Measurements from ENCODE around the gene RBPJL. TPM values are rescaled to one million over a fixed set of nuclear protein-coding genes. Genes with fewer than 3 reads are reported as not detected.

RBPJL gene
- total RNA-seq, 1 donor from 2014 or later: not detected

DNA sequence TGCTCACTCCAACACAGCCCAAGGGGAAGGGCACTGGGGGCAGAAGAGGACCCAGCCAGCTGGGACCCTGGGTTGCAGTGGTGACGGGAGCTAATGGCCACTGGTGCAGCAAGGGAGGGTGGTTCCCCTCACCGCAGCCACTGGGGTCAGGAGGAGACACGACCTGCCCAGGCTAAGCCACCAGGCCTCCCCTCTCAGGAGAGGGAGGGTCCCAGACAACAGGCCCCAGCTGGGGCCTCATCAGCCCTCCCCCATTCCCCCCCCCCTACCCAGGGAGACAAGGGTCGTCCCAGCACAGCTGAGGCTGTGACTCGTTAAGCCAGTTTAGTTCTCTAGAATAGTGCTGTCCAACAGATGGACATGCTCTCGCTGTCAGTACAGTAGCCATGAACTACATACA, 18.7 kb downstream of the RBPJL start:
- Histone ChIP-seq H3K36me3 (peaks cover 46% of the 10 kb centered on the region), H3K27me3 (ENCODE audit: low read depth) (no peaks in the 10 kb centered on the region), H3K4me1 (no peaks in the 10 kb centered on the region), H3K9me3 (no peaks in the 10 kb centered on the region), H3K4me3 (no peak overlapping the region), H3K27ac (no peak overlapping the region)
- intact Hi-C loops (cut with DNase I): no loop called here
- TF ChIP-seq, protein P1, sequence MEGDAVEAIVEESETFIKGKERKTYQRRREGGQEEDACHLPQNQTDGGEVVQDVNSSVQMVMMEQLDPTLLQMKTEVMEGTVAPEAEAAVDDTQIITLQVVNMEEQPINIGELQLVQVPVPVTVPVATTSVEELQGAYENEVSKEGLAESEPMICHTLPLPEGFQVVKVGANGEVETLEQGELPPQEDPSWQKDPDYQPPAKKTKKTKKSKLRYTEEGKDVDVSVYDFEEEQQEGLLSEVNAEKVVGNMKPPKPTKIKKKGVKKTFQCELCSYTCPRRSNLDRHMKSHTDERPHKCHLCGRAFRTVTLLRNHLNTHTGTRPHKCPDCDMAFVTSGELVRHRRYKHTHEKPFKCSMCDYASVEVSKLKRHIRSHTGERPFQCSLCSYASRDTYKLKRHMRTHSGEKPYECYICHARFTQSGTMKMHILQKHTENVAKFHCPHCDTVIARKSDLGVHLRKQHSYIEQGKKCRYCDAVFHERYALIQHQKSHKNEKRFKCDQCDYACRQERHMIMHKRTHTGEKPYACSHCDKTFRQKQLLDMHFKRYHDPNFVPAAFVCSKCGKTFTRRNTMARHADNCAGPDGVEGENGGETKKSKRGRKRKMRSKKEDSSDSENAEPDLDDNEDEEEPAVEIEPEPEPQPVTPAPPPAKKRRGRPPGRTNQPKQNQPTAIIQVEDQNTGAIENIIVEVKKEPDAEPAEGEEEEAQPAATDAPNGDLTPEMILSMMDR (IDR thresholded peaks at IDR 0.05): no peak
- ATAC-seq (no peak), DNase-seq (no peak)

DNA sequence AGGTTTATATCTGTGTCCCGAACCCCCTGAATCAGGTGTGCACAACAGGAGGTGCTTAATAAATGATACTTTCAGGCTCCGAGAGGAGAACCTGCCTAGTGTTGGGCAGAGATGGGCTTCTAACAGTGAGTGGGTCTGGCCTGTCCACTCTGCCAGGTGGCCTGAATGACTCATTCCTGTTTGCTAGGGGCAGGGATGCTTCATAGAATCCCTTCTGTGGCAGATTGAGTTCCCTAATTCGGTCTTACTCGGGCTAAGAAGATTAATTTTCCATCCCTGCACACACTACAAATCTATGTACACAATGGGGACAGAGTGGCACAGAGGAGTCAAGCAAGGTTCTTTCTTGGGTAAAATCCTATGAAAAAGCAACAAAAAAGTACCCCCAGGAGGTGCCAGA, 21.8 kb downstream of the RBPJL start:
- H3K4me3 ChIP-seq: no peak overlapping the region
- no peaks in the 10 kb centered on the region for H3K9me3 ChIP-seq
- H3K4me1 ChIP-seq: peaks cover 9% of the 10 kb centered on the region
- no peak for ATAC-seq
- H3K36me3 ChIP-seq: peaks cover 77% of the 10 kb centered on the region
- no peaks in the 10 kb centered on the region for H3K27me3 ChIP-seq (ENCODE audit: low read depth)
- TF ChIP-seq, protein P1 (IDR thresholded peaks at IDR 0.05): no peak
- H3K27ac ChIP-seq: no peak overlapping the region
- intact Hi-C loops (cut with DNase I): no loop called here
- no peak for DNase-seq

DNA sequence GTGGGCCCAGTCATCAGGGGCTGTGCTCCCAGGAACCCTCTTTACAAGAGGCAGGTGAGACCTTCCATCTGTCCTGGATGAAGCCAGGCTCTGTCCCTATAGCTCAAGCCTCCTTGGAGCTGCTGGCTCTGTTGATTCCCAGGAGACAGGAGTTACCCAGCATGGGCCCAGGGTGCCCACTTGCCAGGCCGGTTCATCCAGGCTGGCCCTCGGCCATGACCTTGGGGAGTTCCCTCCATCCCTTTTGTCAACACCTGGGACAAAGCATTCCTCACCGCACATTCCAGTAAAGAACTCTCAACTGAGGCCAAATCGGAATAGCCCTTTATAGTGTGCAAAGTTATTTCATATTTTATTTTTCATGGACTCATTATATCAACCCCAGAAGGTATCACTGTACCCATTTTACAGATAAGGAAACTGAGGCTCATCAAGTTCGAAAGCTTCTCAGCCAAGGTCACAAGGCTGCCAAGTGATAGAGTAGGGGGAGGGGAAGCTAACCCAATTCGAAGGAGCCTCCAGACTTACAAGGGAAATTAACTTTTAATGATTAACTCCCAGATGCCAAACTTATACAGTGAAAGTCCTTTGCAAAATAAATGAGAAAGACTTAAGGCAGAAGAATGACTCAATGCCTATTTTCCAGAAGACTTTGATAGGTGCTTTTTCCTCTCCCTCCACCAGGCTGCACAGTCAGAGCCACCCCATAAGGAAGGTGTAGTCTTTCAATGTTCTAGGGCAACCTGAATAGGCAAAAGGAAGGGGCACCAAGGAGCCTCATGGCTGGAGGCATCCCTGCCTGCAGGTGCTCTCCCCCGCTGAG, 23.1 kb downstream of the RBPJL start:
- peak; percentile 56 to 71 for ATAC-seq
- Histone ChIP-seq H3K9me3 (no peaks in the 10 kb centered on the region), H3K4me1 (peaks cover 9% of the 10 kb centered on the region), H3K4me3 (no peak overlapping the region), H3K27ac (no peak overlapping the region), H3K36me3 (peaks cover 85% of the 10 kb centered on the region), H3K27me3 (ENCODE audit: low read depth) (no peaks in the 10 kb centered on the region)
- TF ChIP-seq, protein P1 (IDR thresholded peaks at IDR 0.05): no peak
- DNase-seq: peak; percentile 72
- intact Hi-C loops (cut with DNase I): no loop called here

DNA sequence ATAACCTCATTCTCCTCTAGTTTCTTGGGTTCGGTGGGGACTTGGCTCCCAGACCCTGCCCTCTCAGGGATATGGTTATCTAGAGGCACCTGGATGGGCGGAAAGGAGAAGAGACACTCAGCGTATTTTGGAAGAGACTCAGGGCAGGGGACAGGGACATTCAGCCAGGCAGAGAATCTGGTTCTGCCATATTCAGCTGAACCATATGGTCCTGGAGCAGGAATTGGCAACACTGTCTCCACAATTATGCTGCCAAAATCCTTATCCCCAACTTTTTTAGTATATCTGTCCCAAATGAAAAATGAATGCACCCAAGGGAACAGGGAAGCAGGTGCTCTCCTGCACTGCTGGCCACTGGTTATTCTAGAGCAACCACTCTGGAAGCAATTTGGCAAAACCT, 23.8 kb downstream of the RBPJL start:
- no peak overlapping the region for H3K4me3 ChIP-seq
- no peak for ATAC-seq
- DNase-seq: no peak
- H3K9me3 ChIP-seq: no peaks in the 10 kb centered on the region
- TF ChIP-seq, protein P1 (IDR thresholded peaks at IDR 0.05): no peak
- peaks cover 91% of the 10 kb centered on the region for H3K36me3 ChIP-seq
- H3K27me3 ChIP-seq (ENCODE audit: low read depth): no peaks in the 10 kb centered on the region
- intact Hi-C loops (cut with DNase I): no loop called here
- peaks cover 9% of the 10 kb centered on the region for H3K4me1 ChIP-seq
- H3K27ac ChIP-seq: no peak overlapping the region

DNA sequence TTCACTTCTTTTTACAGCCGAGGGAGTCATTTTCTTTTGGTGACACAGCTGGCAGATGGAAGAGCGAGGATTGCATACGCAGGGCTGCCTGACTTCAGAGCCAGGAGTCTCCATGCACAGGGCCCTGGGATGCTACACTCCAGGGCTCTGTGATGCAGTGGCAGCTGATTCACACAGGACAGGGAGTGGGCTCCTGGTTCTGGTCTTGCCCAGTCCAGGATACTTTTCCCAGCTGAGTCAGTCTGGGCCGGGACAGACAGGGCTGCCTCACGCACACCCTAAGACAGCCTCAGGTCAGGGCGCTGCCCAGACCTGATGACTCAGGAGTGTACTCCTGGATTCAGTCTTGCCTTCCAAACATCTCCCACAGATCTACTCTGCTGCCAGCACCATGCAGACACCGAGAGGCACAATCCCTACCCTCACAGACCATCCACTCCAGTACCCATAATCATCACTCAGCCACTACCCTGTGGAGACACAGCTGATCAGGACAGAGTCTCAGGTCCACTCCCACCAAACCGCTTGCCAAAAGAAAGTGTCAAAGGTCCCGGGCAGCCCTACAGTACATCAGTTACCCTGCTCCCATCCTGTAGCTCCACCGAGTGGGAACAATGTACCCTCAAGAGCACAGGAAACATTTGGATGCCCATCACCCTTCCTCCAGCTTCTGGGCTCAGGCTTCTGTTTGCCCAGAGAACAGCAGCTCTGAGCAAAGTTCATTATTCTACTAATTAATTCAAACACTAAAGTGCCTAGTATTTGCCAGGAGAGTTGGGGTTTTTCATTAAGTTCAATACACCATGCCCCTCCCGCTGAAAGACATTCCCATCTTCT, 30.1 kb downstream of the RBPJL start:
- intact Hi-C loops (cut with DNase I): no loop called here
- ATAC-seq: peak; percentile 29 to 40
- Histone ChIP-seq H3K4me3 (no peak overlapping the region), H3K36me3 (peaks cover 67% of the 10 kb centered on the region), H3K9me3 (no peaks in the 10 kb centered on the region), H3K27ac (peak overlapping the region; percentile 79), H3K27me3 (ENCODE audit: low read depth) (no peaks in the 10 kb centered on the region), H3K4me1 (peaks cover 53% of the 10 kb centered on the region)
- no peak for DNase-seq
- TF ChIP-seq, protein P1 (IDR thresholded peaks at IDR 0.05): no peak
